HG02759 (cell line): Measurements from ENCODE around the gene WSCD2.

ENCODE experiments used
- ATAC-seq: cut with Tn5 transposase; IDR thresholded peaks from one replicate; pipeline ENCODE4 v1.9.1; 2021; ENCODE audit warnings: mild to moderate bottlenecking, moderate library complexity; ENCODE audit not compliant: unreplicated experiment

The WSCD2 gene

DNA sequence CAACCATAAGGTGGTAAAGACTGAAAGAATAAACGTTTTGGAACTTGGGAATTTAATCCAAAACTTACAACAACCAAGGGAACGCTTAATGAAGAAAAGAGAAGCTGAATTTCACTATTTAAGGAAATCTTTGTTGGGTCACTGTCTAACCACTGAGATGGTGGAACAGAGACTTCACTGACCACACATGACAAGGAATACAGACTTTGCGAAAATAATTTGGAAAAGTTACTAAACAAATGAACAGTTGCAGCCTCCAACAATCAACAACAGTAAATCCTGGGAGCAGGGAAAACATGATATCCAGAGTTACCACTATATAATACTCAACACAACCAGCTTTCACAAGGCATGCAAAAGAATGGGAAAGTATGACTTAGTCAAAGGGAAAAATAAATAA, 131.0 kb downstream of the WSCD2 start:
- ATAC-seq: no peak

DNA sequence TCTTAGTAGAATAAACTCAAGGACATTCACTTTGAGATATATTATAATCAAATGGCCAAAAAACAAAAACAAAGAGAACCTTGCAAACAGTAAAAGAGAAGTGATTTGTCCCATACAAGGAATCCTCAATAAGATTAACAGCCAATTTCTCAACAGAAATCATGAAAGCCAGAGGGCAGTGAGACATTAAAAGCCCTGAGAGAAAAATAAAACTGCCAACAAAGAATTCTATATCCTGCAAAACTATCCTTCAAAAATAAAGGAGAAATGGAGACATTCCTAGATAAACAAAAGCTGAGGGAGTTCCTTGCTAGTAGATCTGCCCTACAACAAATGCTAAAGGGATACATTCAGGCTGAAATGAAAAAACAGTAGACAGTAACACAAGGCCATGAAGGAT, 131.9 kb downstream of the WSCD2 start:
- no peak for ATAC-seq

DNA sequence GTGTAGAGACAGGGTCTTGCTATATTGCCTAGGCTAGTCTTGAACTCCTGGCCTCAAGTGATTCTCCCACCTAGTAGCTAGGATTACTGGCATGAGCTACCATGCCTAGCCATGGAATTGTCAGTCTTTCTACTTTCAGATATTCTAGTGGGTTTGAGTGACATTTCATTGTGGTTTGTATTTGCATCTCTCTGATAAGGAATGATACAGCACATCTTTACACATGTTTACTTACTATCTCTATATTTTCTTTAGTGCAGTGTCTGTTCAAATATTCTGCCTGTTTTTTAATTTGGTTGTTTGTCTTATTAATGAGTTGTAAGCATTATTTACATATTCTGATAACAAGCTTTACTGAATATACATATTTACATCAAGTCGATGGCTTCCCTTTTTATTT, 136.4 kb downstream of the WSCD2 start:
- no peak for ATAC-seq

DNA sequence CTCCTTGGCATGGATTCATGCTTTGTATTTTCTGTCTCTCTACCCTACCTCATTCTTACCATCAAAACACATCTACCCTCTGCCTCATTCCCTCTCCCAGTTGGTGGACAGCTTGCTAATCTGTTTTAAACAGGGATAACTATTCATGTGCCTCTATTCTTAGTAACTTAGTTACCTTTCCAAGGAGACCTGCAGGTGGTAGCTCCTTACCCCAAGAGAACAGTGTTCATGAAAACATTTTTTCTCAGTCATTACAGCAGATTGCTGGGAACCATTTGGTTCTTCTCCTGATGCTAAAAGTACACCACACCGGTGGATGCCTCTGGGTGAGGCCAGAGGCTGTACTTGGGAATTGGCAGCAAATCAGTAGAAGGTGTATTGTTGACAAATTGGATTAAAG, 137.0 kb downstream of the WSCD2 start:
- no peak for ATAC-seq

DNA sequence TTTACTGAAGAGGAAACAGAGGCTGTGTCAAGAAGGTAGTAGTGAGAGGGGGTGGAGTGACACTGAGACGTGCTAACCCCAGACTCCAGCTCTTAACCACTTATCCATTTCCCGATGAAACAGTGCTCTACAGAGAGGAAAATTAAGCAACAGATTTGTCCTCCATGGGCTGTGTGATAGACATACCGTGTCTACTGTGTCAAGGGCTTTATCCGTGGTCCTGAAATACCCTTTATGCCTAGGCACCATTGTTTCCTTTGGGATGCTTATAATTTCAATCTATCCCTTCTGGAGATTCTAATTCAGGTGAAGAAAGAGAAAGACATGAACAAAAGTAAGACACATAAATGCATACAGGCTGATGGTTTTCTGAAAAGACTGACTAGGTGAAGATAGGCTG, 138.4 kb downstream of the WSCD2 start:
- ATAC-seq: no peak

DNA sequence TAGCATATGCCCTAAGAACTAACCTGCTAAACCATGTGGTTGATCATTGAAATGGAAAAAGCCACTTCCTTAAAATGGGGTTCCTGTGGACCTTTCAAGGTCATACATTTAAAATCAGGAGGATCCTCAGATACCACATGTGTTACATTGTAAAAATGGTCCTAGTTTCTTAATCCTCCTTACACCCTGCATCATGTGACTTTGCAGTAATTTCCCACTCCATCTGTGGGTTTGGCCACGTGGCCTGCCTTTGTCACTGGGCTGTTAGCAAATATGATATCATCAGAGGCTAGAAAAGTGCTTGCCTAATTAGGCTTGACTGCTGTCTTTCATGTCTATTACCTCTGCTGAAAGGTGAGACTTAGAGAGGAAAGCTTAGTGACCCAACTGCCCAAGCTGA, 139.3 kb downstream of the WSCD2 start:
- ATAC-seq: no peak

DNA sequence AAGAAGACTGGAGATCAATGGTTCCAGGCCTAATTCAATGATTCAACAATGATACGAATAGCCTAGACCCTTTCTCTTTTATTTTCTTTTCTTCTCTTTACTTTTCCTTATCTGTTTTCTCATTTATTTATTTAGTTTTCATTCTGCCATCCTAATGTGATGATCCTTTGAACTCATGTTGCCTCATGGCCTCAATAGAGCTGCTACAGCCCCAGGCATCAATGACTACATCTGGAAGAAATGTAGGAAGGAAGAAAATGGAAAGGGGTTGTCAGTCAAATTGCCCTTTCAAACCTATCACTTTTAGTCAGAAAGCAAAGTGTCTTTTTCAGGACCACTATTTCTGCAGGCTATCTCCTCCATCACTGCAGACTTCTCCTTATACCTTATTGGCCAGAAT, 140.1 kb downstream of the WSCD2 start:
- no peak for ATAC-seq

DNA sequence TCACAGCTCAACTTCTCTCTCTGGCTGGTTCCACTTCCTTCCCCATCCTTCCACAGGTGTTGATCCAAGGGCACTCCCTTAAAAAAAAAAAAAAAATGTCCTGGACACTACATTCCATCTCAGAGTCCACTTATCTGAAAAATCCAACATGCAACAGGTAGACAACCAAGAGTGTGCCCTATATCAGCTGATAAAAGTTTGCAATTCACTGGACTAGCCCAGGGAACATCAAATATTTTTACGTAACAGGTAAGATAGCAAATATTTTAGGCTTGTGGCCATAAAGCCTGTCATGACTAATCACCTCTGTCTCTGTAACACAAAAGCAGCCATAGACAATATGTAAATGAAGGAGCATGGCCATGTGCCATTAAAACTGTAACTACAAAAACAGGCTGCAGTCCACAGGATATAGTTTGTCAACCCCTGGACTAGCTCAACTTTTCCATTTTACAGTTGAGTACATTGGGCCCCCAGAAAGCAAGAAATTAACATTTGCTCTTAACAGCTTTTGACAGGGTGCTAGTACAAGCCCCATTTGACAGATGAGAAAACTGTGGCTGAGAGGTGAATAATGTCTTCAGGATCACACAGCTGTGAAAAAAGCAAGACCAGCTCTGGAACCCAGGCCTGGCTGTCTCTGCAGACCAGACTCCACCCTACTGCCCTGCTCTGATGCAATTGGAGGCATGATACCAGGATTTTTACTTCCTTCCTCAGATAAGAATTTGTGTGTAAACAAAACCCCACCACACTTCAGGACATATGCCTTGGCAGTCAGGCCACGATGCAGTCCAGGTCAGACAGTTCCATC, 141.2 kb downstream of the WSCD2 start:
- no peak for ATAC-seq

DNA sequence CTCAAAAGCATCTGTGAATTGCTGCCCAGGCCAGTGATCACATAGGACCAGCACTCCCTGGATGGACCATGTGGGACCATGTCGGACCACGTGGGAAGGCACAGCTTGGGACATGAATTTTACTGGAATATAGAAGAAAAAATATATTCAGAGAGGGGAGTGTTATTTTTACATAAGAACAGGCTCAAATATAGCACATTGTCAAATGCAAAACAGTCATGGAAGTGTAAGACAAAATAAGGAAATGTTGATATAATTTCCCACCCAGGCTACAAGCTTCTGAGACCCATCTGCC, 141.7 kb downstream of the WSCD2 start:
- ATAC-seq: no peak

DNA sequence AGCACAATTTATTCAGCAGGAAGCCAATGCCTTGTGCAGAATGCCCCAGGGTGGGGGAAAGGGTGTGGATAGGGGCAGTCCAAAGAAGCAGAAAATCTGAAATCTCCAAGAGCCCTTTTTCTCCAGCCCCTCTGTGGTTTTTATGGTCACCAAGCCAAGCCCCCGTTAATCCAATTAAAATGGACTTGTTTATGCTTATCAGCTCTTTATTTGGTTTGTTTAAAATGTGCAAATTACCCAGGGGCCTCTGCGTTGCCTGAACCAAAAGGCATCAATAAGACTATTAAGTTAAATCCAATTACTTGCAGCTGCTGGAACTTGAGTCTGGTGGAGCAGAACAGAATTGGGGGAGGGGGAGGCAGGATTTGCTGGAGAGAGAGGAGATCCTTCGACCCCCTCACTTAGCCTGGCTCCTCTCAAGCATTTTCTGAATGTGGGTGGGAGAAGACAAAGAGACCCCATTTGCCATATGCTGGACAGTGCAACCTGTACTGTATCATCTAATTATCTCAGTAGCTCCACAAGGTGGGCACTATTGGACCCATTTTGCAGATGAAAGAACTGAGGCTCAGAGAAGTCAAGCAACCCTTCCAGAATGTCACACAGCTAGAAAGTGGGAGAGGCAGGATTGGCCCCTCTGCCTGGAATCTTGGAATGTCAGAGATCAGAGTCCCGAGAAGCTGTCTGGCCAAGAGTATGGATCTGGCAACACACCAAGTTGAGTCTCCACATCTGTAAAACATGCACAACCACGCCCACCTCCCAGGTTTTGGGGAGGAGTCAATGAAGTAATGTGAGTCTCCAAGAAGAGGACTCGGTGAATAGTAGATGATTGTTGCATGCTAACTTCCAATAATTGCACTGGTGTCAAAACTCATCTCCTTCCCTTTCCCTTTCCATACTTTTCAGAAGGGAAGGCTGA, 143.1 kb downstream of the WSCD2 start:
- ATAC-seq: no peak

DNA sequence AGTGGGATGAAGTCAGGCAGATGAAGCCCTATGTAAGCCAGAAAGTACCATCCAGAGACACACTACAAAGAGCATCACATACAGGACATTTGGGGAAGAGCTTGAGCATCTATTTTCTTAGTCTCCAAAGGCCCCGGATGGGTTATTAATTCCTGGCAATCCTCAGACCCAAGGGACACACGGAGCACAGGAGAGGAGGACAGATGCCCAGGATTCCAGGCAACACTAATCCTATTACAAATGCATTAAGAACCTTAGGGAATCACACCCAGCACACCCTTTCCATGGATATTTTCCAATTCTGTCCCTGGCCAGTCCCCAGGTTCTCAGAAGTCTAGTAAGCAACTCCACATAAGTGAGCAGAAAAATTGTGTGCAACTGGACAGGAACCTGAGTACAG, 144.1 kb downstream of the WSCD2 start:
- ATAC-seq: no peak

DNA sequence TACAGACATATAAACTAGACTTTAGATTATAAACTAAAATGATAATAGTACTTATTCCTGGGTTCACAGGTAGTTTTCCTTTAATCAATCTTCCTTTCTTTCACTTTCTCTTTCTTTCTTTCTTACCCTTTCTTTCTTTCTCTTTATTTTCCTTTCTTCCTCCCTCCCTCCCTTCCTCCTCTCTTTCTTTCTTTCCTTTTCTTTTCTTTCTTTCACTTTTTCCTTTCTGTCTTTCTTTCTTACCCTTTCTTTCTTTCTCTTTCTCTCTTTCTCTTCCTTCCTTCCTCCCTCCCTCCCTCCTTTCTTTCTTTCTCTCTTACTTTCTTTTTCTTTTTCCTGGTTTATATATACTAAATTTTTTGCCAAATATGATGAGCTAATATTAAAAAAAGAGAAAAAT, 148.5 kb downstream of the WSCD2 start:
- ATAC-seq: no peak

DNA sequence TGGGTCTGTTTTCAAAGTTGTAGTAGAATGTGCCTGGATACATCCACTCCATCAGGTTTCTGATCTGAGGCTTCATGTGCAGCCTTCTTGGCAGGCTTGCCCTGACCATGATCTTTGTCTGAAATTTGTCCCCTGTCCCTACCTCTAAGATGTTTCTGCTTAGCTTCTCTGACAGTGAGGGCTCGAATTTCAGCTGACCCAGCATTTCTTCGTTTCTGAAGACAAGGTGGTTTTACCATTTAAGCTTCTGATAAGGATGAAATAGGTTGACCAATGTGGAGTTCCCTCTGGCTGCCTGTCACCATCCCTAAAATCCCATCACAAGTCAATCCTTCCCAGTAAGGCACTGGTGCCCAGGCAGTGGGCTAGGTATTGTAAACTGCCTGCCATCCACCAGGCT, 153.1 kb downstream of the WSCD2 start:
- ATAC-seq: no peak

DNA sequence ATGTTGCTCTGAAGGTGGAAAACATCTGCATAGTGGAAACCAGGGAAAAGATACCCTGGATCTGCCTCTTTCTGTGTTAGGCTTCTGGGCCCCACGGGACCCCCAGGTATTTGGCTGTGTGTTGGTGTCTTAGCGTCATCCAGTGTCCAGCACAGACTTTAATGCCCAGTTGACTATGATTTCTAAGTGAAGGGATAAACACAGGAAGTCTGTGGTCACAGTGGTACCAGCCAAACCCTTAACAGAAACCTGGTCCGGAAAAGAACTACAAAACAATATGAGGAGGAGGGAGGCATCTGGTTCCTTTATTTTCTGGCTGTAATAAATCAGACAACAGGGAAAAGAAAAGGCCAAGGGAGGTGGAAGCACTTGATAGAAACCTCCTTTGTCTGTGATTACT, 153.6 kb downstream of the WSCD2 start:
- no peak for ATAC-seq

DNA sequence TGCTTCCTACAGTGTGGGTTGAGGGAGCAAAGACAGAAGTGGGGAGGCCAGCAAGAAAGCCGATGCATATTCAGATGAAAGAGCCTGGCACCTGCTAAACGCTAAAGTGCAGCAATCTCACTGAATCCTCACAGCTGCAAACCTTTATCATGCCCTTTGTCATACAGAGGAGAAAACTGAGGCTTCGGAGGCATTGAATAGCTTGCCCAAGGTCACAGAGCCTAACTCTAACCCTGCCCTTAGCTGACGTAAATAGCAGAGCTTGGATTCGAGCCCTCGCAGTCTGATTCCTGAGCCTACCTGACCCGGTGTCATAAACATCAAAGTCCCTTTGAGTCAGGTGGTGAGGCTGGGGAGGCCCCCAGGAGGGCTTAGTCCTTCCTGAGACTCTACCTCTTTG, 155.1 kb downstream of the WSCD2 start:
- ATAC-seq: no peak

DNA sequence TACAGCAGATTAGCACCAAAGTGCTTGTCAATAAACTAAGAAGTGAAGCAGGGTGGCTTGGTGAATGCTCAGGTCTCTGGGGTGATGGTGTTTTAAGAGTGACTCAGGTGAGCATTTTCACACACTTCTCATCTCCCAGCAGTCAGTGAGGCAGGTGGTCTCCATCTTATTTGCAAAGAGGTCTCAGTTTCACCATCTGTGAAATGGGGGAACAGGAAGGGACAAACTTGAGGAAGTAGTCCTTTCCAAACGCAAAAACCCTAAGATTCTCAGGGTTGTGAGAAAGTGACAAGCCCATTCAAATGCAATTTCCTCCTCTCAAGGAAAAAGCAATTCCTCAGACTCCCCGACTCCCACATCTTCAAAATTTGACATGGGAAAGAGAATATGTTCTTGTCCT, 155.9 kb downstream of the WSCD2 start:
- ATAC-seq: no peak

DNA sequence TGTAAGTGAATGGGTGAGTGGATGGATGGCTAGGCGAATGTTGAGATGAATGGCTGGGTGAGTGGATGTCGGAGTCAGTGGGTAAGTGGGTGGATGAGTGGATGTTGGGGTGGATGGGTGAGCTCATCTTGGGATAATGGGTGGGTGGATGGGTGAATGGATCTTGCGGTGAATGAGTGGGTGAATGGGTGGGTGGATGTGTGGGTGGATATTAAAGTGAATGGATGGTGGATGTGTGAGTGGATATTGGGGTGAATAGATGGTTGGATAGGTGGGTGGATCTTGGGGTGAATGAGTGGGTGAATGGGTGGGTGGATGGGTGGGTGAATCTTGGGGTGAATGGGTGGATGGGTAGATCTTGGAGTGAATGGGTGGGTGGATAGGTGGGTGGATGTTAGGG, 158.1 kb downstream of the WSCD2 start:
- ATAC-seq: no peak

DNA sequence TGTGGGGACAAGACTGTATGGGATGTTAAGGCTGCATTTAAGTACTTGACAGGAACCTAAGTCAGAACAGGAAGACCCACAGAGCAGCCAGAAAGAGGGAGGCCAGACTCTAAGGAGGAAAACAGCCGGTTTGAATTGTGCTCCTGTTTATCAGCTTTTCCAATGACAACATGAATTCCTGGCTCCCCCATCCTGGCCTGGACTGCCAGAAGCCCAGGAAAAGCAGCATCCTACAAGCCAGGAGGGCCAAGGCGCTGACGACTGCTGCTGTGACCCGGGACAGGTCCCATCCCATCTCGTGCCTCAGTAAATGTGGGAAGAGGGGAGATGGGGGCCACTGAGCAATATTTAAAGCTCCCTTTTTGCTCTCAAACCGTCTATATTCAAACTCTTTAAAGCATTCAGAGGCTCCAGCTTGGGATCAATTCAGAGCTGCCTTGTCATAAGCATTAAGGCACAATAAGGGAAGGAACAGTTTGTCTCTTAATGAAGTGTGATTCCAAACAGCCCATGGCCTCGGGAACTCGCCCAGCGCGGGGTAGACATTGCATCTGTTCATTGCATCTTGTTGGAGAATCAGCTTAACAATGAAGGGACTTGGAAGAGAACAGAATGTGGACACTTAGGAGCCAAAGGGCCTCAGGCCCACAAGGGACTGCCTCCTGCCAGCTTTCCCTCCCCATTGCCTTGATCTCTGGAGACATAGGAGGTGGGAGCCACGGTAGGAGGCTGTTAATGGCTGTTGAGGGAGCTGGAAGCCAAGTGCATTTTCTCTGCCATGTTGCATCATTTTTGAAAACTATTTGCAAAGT, 160.5 kb downstream of the WSCD2 start:
- no peak for ATAC-seq

DNA sequence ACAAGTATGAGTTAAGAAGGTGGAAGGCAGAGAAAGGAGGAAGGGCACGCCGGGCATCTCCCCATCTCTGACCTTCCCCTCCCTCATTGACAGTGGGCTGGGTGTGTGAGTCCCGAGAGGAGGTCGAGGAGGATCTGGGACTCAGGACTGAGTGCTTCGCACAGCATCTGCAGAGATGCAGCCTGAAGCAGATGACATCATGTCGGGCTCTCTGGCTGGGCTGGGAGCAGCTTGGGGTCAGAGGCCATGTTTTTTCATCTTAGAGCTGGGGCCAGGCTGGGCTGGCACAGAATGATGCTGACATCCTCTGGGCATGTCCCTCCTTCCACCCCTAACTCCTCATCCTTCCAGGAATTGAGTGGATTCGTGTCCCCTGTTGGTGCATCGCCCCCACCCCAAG, 166.6 kb downstream of the WSCD2 start:
- no peak for ATAC-seq

DNA sequence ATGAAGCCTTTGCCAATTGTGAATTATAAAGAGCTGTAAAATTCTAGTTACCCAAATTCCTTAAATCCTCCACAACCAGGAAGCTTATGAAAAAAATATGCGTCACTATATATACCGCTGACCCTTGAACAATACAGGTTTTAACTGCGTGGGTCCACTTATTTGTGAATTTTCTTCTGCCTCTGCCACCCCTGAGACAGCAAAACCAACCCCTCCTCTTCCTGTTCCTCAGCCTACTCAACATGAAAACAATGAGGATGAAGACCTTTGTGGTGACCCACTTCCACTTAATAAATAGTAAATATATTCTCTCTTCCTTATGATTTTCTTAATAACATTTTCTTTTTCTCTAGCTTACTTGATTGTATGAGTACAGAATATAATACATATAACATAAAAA, 167.9 kb downstream of the WSCD2 start:
- ATAC-seq: no peak

DNA sequence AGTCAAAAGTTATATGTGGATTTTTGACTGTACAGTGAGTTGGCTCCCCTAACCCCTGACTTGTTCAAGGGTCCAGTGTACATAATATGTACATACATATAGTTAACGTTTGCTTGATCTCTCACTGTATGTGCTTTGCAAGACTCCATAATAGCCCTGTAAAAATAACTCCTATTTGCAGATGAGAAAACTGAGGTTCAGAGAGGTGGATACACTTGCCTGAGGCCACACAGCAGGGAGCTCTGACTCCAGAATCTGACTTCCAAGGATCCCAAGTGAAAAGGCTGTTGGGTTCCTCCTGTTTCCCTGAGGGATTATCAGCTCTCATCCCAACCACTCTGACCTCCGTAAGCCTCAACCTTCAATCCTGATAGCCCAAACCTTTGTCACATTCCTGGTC, 168.3 kb downstream of the WSCD2 start:
- ATAC-seq: no peak
